Smooth muscle cell (in vitro differentiated cells): ENCODE measurements around the gene LCE1E. TPM values are rescaled to one million over a fixed set of nuclear protein-coding genes. Genes with fewer than 3 reads are reported as not detected.

Source experiments
- DNase-seq: peaks from one replicate; lab custom pipeline; 2025; ENCODE audit not compliant: unreplicated experiment; lab: John Stamatoyannopoulos, UW
- H2AFZ ChIP-seq: fragments of 200-600 bp; sonication (generic); 2 replicates; pipeline ENCODE4 v1.6.0; 2016; ENCODE audit warnings: antibody characterized with exemption, low read depth, mild to moderate bottlenecking
- H3F3A ChIP-seq: fragments of 200-600 bp; sonication (generic); 2 replicates; pipeline ENCODE4 v1.6.0; 2017; ENCODE audit warnings: antibody characterized with exemption, low read depth
- H3K27ac ChIP-seq: fragments of 200-600 bp; sonication (generic); 2 replicates; pipeline ENCODE4 v1.5.1; 2016; ENCODE audit warnings: low read depth, mild to moderate bottlenecking
- H3K27me3 ChIP-seq: fragments of 200-600 bp; sonication (generic); 2 replicates; pipeline ENCODE4 v1.6.1; 2016; ENCODE audit warnings: low read depth, mild to moderate bottlenecking
- H3K36me3 ChIP-seq: fragments of 200-600 bp; sonication (generic); 2 replicates; pipeline ENCODE4 v1.5.1; 2016; ENCODE audit warnings: low read depth
- H3K4me1 ChIP-seq: fragments of 200-600 bp; sonication (generic); 2 replicates; pipeline ENCODE4 v1.5.1; 2016; ENCODE audit warnings: low read depth
- H3K4me2 ChIP-seq: fragments of 200-600 bp; sonication (generic); 2 replicates; pipeline ENCODE4 v1.6.0; 2016; ENCODE audit warnings: mild to moderate bottlenecking
- H3K4me3 ChIP-seq: fragments of 200-600 bp; sonication (generic); 2 replicates; pipeline ENCODE4 v1.5.1; 2016; ENCODE audit warnings: mild to moderate bottlenecking
- H3K79me2 ChIP-seq: fragments of 200-600 bp; sonication (generic); 2 replicates; pipeline ENCODE4 v1.6.0; 2016; ENCODE audit warnings: low read depth, mild to moderate bottlenecking
- H3K9ac ChIP-seq: fragments of 200-600 bp; sonication (generic); 2 replicates; pipeline ENCODE4 v1.6.0; 2016; ENCODE audit warnings: low read depth
- H3K9me3 ChIP-seq: fragments of 200-600 bp; sonication (generic); replicated peaks from 2 replicates; pipeline ENCODE4 v1.5.1; 2016; ENCODE audit warnings: low read depth
- H4K20me1 ChIP-seq: fragments of 200-600 bp; sonication (generic); 2 replicates; pipeline ENCODE4 v1.6.0; 2016; ENCODE audit warnings: low read depth
- WGBS: methylation state at CpG from one replicate; pipeline ENCODE4 v1.1.7; 2016; ENCODE audit warnings: low lambda C conversion rate; 5-methylcytosine and 5-hydroxymethylcytosine counted together
- polyA plus RNA-seq: library from polyadenylated mRNA; unstranded; fragments of >200 nt; fragmentation: Nextera tagmentation; extraction: Ambion mirVana; gene quantifications from 2 replicates; pipeline ENCODE4 v1.2.1, GENCODE V29; 2016
- total RNA-seq: library from RNA; depleted of rRNA; stranded (reverse); fragments of >200 nt; gene quantifications from 2 replicates; pipeline ENCODE4 v1.2.3, GENCODE V29; 2014
- TF ChIP-seq, protein P1 (sequence below): fragments of 200-600 bp; sonication (generic); IDR thresholded peaks from 2 replicates; pipeline ENCODE4 v1.5.1; 2017; ENCODE audit warnings: borderline replicate concordance, mild to moderate bottlenecking, antibody characterized with exemption; ENCODE audit not compliant: insufficient read depth, poor library complexity, severe bottlenecking

Gene LCE1E
- total and polyA plus RNA-seq, 2 experiments from 2014 or later: not detected

DNA sequence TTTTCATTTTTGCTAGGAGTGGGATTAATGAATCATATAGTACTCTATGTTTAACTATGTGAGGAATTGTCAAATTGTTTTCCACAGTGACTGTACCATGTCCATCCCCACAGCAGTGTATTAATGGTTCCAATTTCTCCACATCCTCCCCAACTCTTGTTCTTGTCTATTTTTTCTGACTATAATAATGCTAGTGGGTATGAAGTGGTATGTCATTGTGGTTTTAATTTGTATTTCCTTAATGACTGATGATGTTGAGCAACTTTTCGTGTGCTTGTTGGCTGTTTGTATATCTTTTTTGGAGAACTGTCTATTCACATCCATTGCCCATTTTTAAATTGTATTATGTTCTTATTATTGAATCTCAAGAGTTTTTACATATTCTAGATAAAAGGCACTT lies 38.2 kb upstream of the LCE1E start:
- 25% methylated on average over 1 of the region's 1 CpG for WGBS
- no peaks in the 10 kb centered on the region for H3K36me3 ChIP-seq
- no peak for DNase-seq
- H3F3A ChIP-seq: no peaks in the 10 kb centered on the region
- no peaks in the 10 kb centered on the region for H3K27me3 ChIP-seq
- no peaks in the 10 kb centered on the region for H3K79me2 ChIP-seq
- H3K9ac ChIP-seq: no peak overlapping the region
- no peaks in the 10 kb centered on the region for H3K4me1 ChIP-seq
- H3K9me3 ChIP-seq: peaks cover 4% of the 10 kb centered on the region
- H2AFZ ChIP-seq: no peak overlapping the region
- H3K27ac ChIP-seq: no peak overlapping the region
- TF ChIP-seq, protein P1, sequence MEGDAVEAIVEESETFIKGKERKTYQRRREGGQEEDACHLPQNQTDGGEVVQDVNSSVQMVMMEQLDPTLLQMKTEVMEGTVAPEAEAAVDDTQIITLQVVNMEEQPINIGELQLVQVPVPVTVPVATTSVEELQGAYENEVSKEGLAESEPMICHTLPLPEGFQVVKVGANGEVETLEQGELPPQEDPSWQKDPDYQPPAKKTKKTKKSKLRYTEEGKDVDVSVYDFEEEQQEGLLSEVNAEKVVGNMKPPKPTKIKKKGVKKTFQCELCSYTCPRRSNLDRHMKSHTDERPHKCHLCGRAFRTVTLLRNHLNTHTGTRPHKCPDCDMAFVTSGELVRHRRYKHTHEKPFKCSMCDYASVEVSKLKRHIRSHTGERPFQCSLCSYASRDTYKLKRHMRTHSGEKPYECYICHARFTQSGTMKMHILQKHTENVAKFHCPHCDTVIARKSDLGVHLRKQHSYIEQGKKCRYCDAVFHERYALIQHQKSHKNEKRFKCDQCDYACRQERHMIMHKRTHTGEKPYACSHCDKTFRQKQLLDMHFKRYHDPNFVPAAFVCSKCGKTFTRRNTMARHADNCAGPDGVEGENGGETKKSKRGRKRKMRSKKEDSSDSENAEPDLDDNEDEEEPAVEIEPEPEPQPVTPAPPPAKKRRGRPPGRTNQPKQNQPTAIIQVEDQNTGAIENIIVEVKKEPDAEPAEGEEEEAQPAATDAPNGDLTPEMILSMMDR: no peak
- no peak overlapping the region for H3K4me3 ChIP-seq
- H3K4me2 ChIP-seq: no peak overlapping the region
- H4K20me1 ChIP-seq: no peaks in the 10 kb centered on the region

DNA sequence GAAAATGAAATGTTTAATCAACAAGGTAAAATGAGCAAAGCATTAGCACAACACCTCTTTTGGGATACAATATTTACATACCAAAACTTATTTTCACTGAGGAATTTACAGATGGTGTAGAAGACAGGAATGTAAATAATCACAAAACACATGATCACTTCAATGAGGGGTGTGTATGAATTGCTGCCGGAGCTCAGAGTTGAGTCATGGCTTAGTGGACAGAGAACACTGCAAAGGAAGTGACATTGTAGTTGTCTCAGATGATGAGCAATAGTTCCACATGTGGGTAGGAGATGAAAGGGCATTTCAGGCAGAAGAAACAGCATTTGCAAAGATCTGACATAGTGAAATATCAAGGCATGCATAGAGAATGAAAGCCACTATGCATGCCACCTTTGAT lies 33.8 kb upstream of the LCE1E start:
- Histone ChIP-seq H3K27me3 (no peaks in the 10 kb centered on the region), H3F3A (no peaks in the 10 kb centered on the region), H3K9ac (no peak overlapping the region), H3K36me3 (no peaks in the 10 kb centered on the region), H3K9me3 (no peaks in the 10 kb centered on the region), H3K27ac (no peak overlapping the region), H3K4me3 (no peak overlapping the region), H4K20me1 (no peaks in the 10 kb centered on the region), H3K4me2 (no peak overlapping the region), H2AFZ (no peak overlapping the region), H3K4me1 (no peaks in the 10 kb centered on the region), H3K79me2 (no peaks in the 10 kb centered on the region)
- WGBS: 80% methylated on average over 1 of the region's 1 CpG
- no peak for DNase-seq
- TF ChIP-seq, protein P1: no peak

DNA sequence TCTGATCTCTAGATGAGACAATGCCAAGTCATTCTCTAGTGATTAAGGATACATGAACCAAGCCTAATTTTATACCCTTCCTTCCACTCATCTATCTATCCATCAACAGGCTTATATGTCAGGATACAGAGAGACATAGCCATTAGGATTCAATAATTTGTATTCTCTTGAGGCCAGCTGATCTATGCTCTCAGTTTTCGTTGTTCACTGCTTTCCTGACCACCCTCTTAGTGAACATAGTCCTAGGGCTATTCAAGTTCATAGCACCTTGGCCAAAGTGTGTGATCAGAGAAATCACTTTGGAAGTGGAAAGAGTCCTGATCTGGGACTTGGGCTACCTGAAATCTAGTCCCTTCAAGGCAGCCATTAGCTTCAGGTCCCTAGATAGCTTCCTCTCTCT lies 32.5 kb upstream of the LCE1E start:
- Histone ChIP-seq H3K9ac (no peak overlapping the region), H4K20me1 (no peaks in the 10 kb centered on the region), H3K27me3 (no peaks in the 10 kb centered on the region), H3K4me2 (no peak overlapping the region), H3F3A (no peaks in the 10 kb centered on the region), H3K9me3 (no peaks in the 10 kb centered on the region), H3K4me3 (no peak overlapping the region), H3K27ac (no peak overlapping the region), H3K4me1 (no peaks in the 10 kb centered on the region), H3K79me2 (no peaks in the 10 kb centered on the region), H3K36me3 (no peaks in the 10 kb centered on the region), H2AFZ (no peak overlapping the region)
- DNase-seq: no peak
- TF ChIP-seq, protein P1: no peak
- WGBS: 18% methylated on average over 1 of the region's 1 CpG

DNA sequence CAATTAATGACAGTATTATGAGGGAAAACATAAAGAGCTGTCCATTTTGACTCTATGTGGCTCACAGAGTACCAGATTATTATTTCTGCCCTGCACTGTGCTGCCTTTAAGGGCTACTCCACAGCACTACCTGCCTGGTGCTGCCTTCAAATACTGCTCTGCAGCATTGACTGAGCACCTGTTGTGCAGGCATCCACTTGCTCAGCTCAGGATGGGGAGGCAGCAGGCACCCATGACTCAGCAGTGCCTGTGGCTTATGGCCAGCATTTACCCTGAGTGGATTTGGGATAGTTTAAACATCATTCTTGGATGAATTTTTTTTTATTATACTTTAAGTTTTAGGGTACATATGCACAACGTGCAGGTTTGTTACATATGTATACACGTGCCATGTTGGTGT lies 29.2 kb upstream of the LCE1E start:
- H3K4me1 ChIP-seq: no peaks in the 10 kb centered on the region
- 80% methylated on average over 2 of the region's 2 CpGs for WGBS

More for the DNA sequence above, 29.2 kb upstream of the LCE1E start:
- no peak overlapping the region for H3K4me2 ChIP-seq
- TF ChIP-seq, protein P1: no peak
- no peak overlapping the region for H3K9ac ChIP-seq
- no peaks in the 10 kb centered on the region for H3K27me3 ChIP-seq
- no peaks in the 10 kb centered on the region for H3F3A ChIP-seq
- no peak overlapping the region for H3K27ac ChIP-seq
- no peaks in the 10 kb centered on the region for H3K36me3 ChIP-seq
- no peak overlapping the region for H2AFZ ChIP-seq
- no peaks in the 10 kb centered on the region for H3K79me2 ChIP-seq
- H4K20me1 ChIP-seq: no peaks in the 10 kb centered on the region
- no peak overlapping the region for H3K4me3 ChIP-seq
- H3K9me3 ChIP-seq: no peaks in the 10 kb centered on the region
- no peak for DNase-seq
